Adrenal gland (tissue), 12 donors: ENCODE data around the gene DGKQ. TPM values are rescaled to one million over a fixed set of nuclear protein-coding genes. Genes with fewer than 3 reads are reported as not detected.

ENCODE experiments used
- DNase-seq, 7 donors: peaks; one replicate each; pipeline ENCODE4 v3.0.0-alpha.2; 2019 to 2020
- H3K27ac ChIP-seq, 5 donors: fragments of 200-600 bp; sonication (generic) in 4 of 5; 1 replicate in 3 of 5; 2 replicates in 2 of 5; pipeline versions ENCODE4 v1.5.1 to v1.8.0; 2016 to 2020; ENCODE audit warnings: mild to moderate bottlenecking in 1 of 5
- H3K27me3 ChIP-seq: fragments of 200-600 bp; 2 replicates; pipeline ENCODE4 v1.8.0; 2021
- H3K36me3 ChIP-seq, 2 donors: fragments of 200-600 bp; replicated peaks in 1 of 2; 1 replicate in 1 of 2; 2 replicates in 1 of 2; pipeline versions ENCODE4 v1.5.1 to v1.8.0; 2018 to 2022
- H3K4me1 ChIP-seq, 2 donors: fragments of 200-600 bp; replicated peaks in 1 of 2; 1 replicate in 1 of 2; 2 replicates in 1 of 2; pipeline versions ENCODE4 v1.5.1 to v1.8.0; 2018 to 2021
- H3K4me3 ChIP-seq, 4 donors: fragments of 200-600 bp; sonication (generic) in 3 of 4; one replicate each; pipeline ENCODE4 v1.5.1; 2016 to 2018
- H3K9me3 ChIP-seq, 3 donors: fragments of 200-600 bp; sonication (generic) in 1 of 3; replicated peaks in 1 of 3; 1 replicate in 2 of 3; 2 replicates in 1 of 3; pipeline versions ENCODE4 v1.5.1 to v1.8.0; 2016 to 2021
- CTCF ChIP-seq, 6 experiments: fragments of 450-650 bp in 4 of 6; fragments of 200-600 bp in 2 of 6; sonication (generic) in 1 of 6; IDR thresholded peaks; 1 replicate in 5 of 6; 2 replicates in 1 of 6; pipeline versions ENCODE4 v1.5.1 to v1.8.0; 2016 to 2021; ENCODE audit warnings: antibody characterized with exemption in 6 of 6, mild to moderate bottlenecking in 2 of 6, moderate library complexity in 1 of 6
- POLR2A ChIP-seq, 2 donors: fragments of 450-650 bp; IDR thresholded peaks; one replicate each; pipeline ENCODE4 v1.6.1; 2017; ENCODE audit warnings: antibody characterized with exemption in 2 of 2, mild to moderate bottlenecking in 2 of 2, moderate library complexity in 1 of 2
- whole genome bisulfite sequencing, 4 donors: extraction: QIAGEN DNeasy Blood & Tissue Kit in 2 of 4; methylation state at CpG; one replicate each; pipeline versions ENCODE4 v1.1.5 to v1.1.7; 2013 to 2017; 5-methylcytosine and 5-hydroxymethylcytosine counted together
- intact Hi-C, 2 donors: fragments of 100-400 bp; cut with DNase I; formaldehyde crosslinking; loops; one replicate each; pipeline versions ENCODE4 v1.14.1 to v1.15.0; 2022 to 2023
- polyA plus RNA-seq, 3 donors: library from polyadenylated mRNA; stranded (reverse); fragments of 200-250 nt in 2 of 3; fragments of 350-450 nt in 1 of 3; fragmentation: Illumina TruSeq in 1 of 3; extraction: RNeasy Lipid Tissue Mini Kit (QIAGEN cat#74804) in 1 of 3; gene quantifications; one replicate each; pipeline ENCODE4 v1.2.3, GENCODE V29; 2013 to 2014
- total RNA-seq, 9 donors: library from RNA; depleted of rRNA in 4 of 9; stranded (reverse); fragments of >200 nt in 4 of 9; fragments of 120-200 nt in 1 of 9; fragmentation: NEBNext Ultra II Directional in 1 of 9; extraction: Animal tissue kit (Norgen Biotek cat#: 25700) in 1 of 9; gene quantifications; one replicate each; pipeline versions ENCODE4 v1.1.0 to v1.2.4, GENCODE V29; 2013 to 2023
- donor health status: healthy with polysubstance abuse.
- donor health status: Bipolar disorder and iron deficiency.
- donor health status: DM: yes; HTN: yes; CAD: no.
- donor health status: DM: no; HTN: no; CAD: no.
- donor health status: DM: no; HTN: no; CAD: no.
- donor health status: DM: yes; HTN: yes; CAD: no.

The DGKQ gene
- total and polyA plus RNA-seq, 12 donors, result 0.55 to 16.5 (median 12.5) TPM

- Histone ChIP-seq H3K4me1 (peaks cover 0 to 3% of the 10 kb centered on the region in 2 donors), H3K27ac (no peak overlapping the region), H3K27me3 (no peaks in the 10 kb centered on the region), H3K4me3 (no peak overlapping the region), H3K36me3 (peaks cover 0 to 24% of the 10 kb centered on the region in 2 donors), H3K9me3 (no peaks in the 10 kb centered on the region)
- no peak for DNase-seq
- intact Hi-C loops, result no loop called here
- TF ChIP-seq POLR2A (IDR thresholded peaks at IDR 0.05) (no peak), CTCF (IDR thresholded peaks at IDR 0.05) (no peak)
- WGBS, 4 donors, result 92 to 98% (median 96%) methylated on average over 12 to 23 of the region's 23 CpGs
These were observed 62.1 kb downstream of the DGKQ start for GRCh38 chr4:911221-911751.

DNA sequence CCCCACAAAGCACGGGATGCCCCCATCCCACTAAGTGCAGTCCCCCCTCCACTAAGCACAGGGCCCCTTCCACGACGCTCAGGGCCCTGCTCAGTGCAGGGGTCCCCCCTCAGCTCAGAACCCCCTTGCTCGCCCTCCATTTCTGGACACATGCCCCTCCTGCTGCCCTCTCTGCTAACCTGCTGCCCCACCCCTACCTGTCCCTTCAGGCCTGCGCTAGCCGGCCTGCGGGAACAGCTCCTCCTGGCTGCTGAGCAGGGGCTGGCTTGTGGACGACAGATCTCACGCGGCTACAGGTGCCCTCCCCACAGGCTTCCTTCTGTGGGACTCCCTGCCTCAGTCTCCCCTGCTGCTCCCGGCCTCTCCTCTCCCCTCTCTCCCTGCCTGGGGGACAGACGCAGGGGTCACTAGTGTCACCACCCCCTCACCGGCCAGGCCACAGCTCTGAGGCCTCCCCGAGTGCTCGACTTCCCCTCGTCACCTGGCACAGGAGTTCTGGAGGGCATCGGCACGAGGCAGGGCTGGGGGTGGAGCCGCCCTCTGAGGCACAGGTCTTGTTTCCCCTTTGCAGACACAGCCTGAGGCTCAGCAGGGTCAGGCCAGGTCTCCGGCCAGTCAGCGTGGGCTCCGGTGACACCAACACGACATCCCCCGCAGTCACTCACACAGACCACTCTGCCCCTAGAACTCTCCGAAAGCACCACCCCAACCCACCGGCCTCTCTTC, 62.8 kb downstream of the DGKQ start:
- H3K27me3 ChIP-seq, result no peaks in the 10 kb centered on the region
- peaks cover 0 to 3% of the 10 kb centered on the region in 2 donors for H3K4me1 ChIP-seq
- WGBS, 4 donors, result 90 to 95% (median 94%) methylated on average over 18 to 26 of the region's 26 CpGs
- H3K27ac ChIP-seq, result no peak overlapping the region
- intact Hi-C loops, result no loop called here
- no peaks in the 10 kb centered on the region for H3K9me3 ChIP-seq
- no peak for TF ChIP-seq POLR2A (IDR thresholded peaks at IDR 0.05)
- no peak for TF ChIP-seq CTCF (IDR thresholded peaks at IDR 0.05)
- no peak overlapping the region for H3K4me3 ChIP-seq
- DNase-seq, result no peak
- H3K36me3 ChIP-seq, result peaks cover 0 to 24% of the 10 kb centered on the region in 2 donors

GRCh38 chr4:909821-910220, 63.5 kb downstream of the DGKQ start:
- TF ChIP-seq POLR2A (IDR thresholded peaks at IDR 0.05), result no peak
- no peak for TF ChIP-seq CTCF (IDR thresholded peaks at IDR 0.05)
- peaks cover 0 to 24% of the 10 kb centered on the region in 2 donors for H3K36me3 ChIP-seq
- intact Hi-C loops, result no loop called here

GRCh38 chr4:909131-909571, 64.2 kb downstream of the DGKQ start:
- intact Hi-C loops, result no loop called here
- no peak overlapping the region for H3K27ac ChIP-seq
- no peaks in the 10 kb centered on the region for H3K9me3 ChIP-seq
- H3K36me3 ChIP-seq, result peaks cover 0 to 24% of the 10 kb centered on the region in 2 donors
- no peak overlapping the region for H3K4me3 ChIP-seq
- no peak for DNase-seq
- H3K27me3 ChIP-seq, result no peaks in the 10 kb centered on the region
- no peaks in the 10 kb centered on the region for H3K4me1 ChIP-seq
- 96 to 97% (median 96%) methylated on average over 24 to 26 of the region's 26 CpGs for WGBS, 4 donors
- no peak for TF ChIP-seq CTCF (IDR thresholded peaks at IDR 0.05)

More at GRCh38 chr4:909821-910220, 63.5 kb downstream of the DGKQ start:
- Histone ChIP-seq H3K4me3 (no peak overlapping the region), H3K9me3 (no peaks in the 10 kb centered on the region), H3K27ac (no peak overlapping the region), H3K27me3 (no peaks in the 10 kb centered on the region), H3K4me1 (no peaks in the 10 kb centered on the region)
- 92 to 98% (median 97%) methylated on average over 4 to 12 of the region's 12 CpGs for WGBS, 4 donors
- DNase-seq, result no peak

Other genes starting within 250 kb of the DGKQ start
- gene CPLX1, start 147.4 kb downstream of the DGKQ start, total RNA-seq, result 10 to 100 TPM in 3 of 9 donors, 1 to 10 TPM in 6; 1.7 to 25.3 (median 5.8) TPM
- 10 to 100 TPM in 2 of 3 donors, 1 to 10 TPM in 1; 6.3 to 24.2 (median 14.9) TPM for gene CPLX1, start 147.4 kb downstream of the DGKQ start, polyA plus RNA-seq
- gene GAK, start 41.3 kb downstream of the DGKQ start, total RNA-seq, result 100 to 1,000 TPM in 6 of 9 donors, 10 to 100 TPM in 3; 69.1 to 176 (median 128) TPM
- gene GAK, start 41.3 kb downstream of the DGKQ start, polyA plus RNA-seq, result 100 to 1,000 TPM in 2 of 3 donors, 10 to 100 TPM in 1; 39.0 to 381 (median 224) TPM
- gene TMEM175, start 41.1 kb downstream of the DGKQ start, total RNA-seq, result 10 to 100 TPM; 20.2 to 70.4 (median 46.7) TPM
- 100 to 1,000 TPM in 2 of 3 donors, 10 to 100 TPM in 1; 22.4 to 142 (median 113) TPM for gene TMEM175, start 41.1 kb downstream of the DGKQ start, polyA plus RNA-seq
- gene IDUA, start 13.5 kb upstream of the DGKQ start, total RNA-seq, result 10 to 100 TPM in 8 of 9 donors, 1 to 10 TPM in 1; 8.0 to 78.4 (median 30.8) TPM
- gene IDUA, start 13.5 kb upstream of the DGKQ start, polyA plus RNA-seq, result 100 to 1,000 TPM in 1 of 3 donors, 10 to 100 TPM in 1, 1 to 10 TPM in 1; 1.6 to 109 (median 90.6) TPM
- gene SLC26A1, start 19.8 kb upstream of the DGKQ start, total RNA-seq, result 10 to 100 TPM in 2 of 9 donors, 1 to 10 TPM in 5, under 1 TPM in 2; 0.85 to 55.0 (median 4.0) TPM
- 10 to 100 TPM in 1 of 3 donors, 1 to 10 TPM in 2; 2.5 to 11.6 (median 3.7) TPM for gene SLC26A1, start 19.8 kb upstream of the DGKQ start, polyA plus RNA-seq
- 100 to 1,000 TPM in 3 of 9 donors, 10 to 100 TPM in 6; 45.9 to 274 (median 84.5) TPM for gene FGFRL1, start 38.1 kb upstream of the DGKQ start, total RNA-seq
- gene FGFRL1, start 38.1 kb upstream of the DGKQ start, polyA plus RNA-seq, result 10 to 100 TPM; 24.4 to 75.5 (median 25.3) TPM
- gene RNF212, start 140.0 kb upstream of the DGKQ start, total RNA-seq, result 1 to 10 TPM in 8 of 9 donors, not detected in 1; 1.3 to 9.5 (median 2.3) TPM
- gene RNF212, start 140.0 kb upstream of the DGKQ start, polyA plus RNA-seq, result 1 to 10 TPM; 1.7 to 6.6 (median 5.7) TPM
- 100 to 1,000 TPM in 3 of 9 donors, 10 to 100 TPM in 6; 14.1 to 206 (median 75.3) TPM for gene SPON2, start 199.0 kb upstream of the DGKQ start, total RNA-seq
- 10 to 100 TPM in 2 of 3 donors, 1 to 10 TPM in 1; 4.1 to 83.7 (median 28.4) TPM for gene SPON2, start 199.0 kb upstream of the DGKQ start, polyA plus RNA-seq